ENCODE results near the gene GEN1.

The GEN1 gene

GRCh38 chr2:17835516-17835915, 81.6 kb downstream of the GEN1 start:
- DNase-seq (ENCODE audit: low read depth), result no peak
- TF ChIP-seq CTCF (IDR thresholded peaks at IDR 0.05; ENCODE audit: control insufficient read depth, extremely low read depth, insufficient read depth), result no peak
- no peak overlapping the region for H3K4me3 ChIP-seq (ENCODE audit: low read depth, low read length)

Measured in LNCaP clone FGC (cell line).